ENCODE results near the gene IRAK3. TPM values are rescaled to one million over a fixed set of nuclear protein-coding genes. Genes with fewer than 3 reads are reported as not detected.

IRAK3 gene
- total and polyA plus RNA-seq, 2 experiments from 2014 or later = 0.53 to 1.8 TPM

GRCh38 chr12:66244446-66244845, 55.4 kb downstream of the IRAK3 start:
- Mint-ChIP-seq H3K27me3 (ENCODE audit: insufficient read depth, low read depth, poor library complexity) (peaks cover 4% of the 10 kb centered on the region), H3K36me3 (ENCODE audit: low read depth) (no peaks in the 10 kb centered on the region), H3K4me3 (no peak overlapping the region), H3K4me1 (peaks cover 12% of the 10 kb centered on the region), H3K27ac (no peak overlapping the region), H3K9me3 (no peaks in the 10 kb centered on the region)
- Histone ChIP-seq H2AFZ (no peak overlapping the region), H3K4me1 (ENCODE audit: insufficient read depth) (peaks cover 10% of the 10 kb centered on the region), H3K4me2 (no peak overlapping the region), H3K79me2 (replicated peaks; ENCODE audit: insufficient read depth) (no peaks in the 10 kb centered on the region), H3K27ac (ENCODE audit: low read depth) (no peak overlapping the region), H3K4me3 (no peak overlapping the region), H3K27me3 (ENCODE audit: insufficient read depth) (no peaks in the 10 kb centered on the region), H3K36me3 (ENCODE audit: insufficient read depth) (no peaks in the 10 kb centered on the region), H4K20me1 (replicated peaks; ENCODE audit: insufficient read depth) (no peaks in the 10 kb centered on the region), H3K9me2 (ENCODE audit: insufficient read depth) (no peaks in the 10 kb centered on the region), H3F3A (replicated peaks; ENCODE audit: low read depth) (no peaks in the 10 kb centered on the region)
- ATAC-seq (no peak), DNase-seq (ENCODE audit: low spot score) (no peak)
- TF ChIP-seq NANOG (IDR thresholded peaks at IDR 0.05; ENCODE audit: borderline replicate concordance) = no peak
- TF ChIP-seq STAT1 (IDR thresholded peaks at IDR 0.05; ENCODE audit: unreplicated experiment) = no peak
- TF ChIP-seq ETS1 (IDR thresholded peaks at IDR 0.05) = no peak
- no peak for TF ChIP-seq JUNB (IDR thresholded peaks at IDR 0.05; ENCODE audit: unreplicated experiment)
- TF ChIP-seq ZNF462 (CRISPR knock-in tag; IDR thresholded peaks at IDR 0.05) = no peak
- TF ChIP-seq REST (IDR thresholded peaks at IDR 0.05; ENCODE audit: unreplicated experiment) = no peak
